H1 (cell line): Measurements from ENCODE around the gene YWHAE. TPM values are rescaled to one million over a fixed set of nuclear protein-coding genes. Genes with fewer than 3 reads are reported as not detected.

Experiments used
- CTCF ChIA-PET: fragments of 300-600 bp; sonication (Branson Sonifier 250); formaldehyde crosslinking; loops from one replicate; lab custom pipeline; 2021; ENCODE audit not compliant: partially characterized antibody; lab: Charles Lee
- POLR2A ChIA-PET: fragments of 300-600 bp; sonication (Branson Sonifier 250); formaldehyde crosslinking; loops from one replicate; lab custom pipeline; 2021; ENCODE audit warnings: inconsistent platforms; ENCODE audit not compliant: partially characterized antibody; lab: Charles Lee
- DNase-seq, 2 experiments: peaks; one replicate each; pipeline versions ENCODE4 v3.0.0 to v3.0.0-alpha.2; 2010 to 2022; ENCODE audit warnings: low spot score in 2 of 2, low read depth in 1 of 2, mixed read lengths in 1 of 2
- FAIRE-seq: peaks from 2 replicates; lab custom pipeline; 2011; peaks lifted over from hg19 to GRCh38; lab: Jason Lieb, UNC
- H2AFZ ChIP-seq: 2 replicates; pipeline ENCODE4 v1.8.1; 2012; ENCODE audit warnings: low read length, inconsistent platforms
- H2AK5ac ChIP-seq: 2 replicates; pipeline ENCODE4 v1.6.1; 2013; ENCODE audit warnings: low read depth, low read length
- H2BK120ac ChIP-seq: replicated peaks from 2 replicates; pipeline ENCODE3; 2013; ENCODE audit warnings: low read depth, low read length, inconsistent platforms
- H2BK12ac ChIP-seq: 2 replicates; pipeline ENCODE4 v1.6.1; 2013; ENCODE audit warnings: low read depth, low read length
- H2BK15ac ChIP-seq: 2 replicates; pipeline ENCODE4 v1.6.1; 2013; ENCODE audit warnings: low read length
- H2BK20ac ChIP-seq: 2 replicates; pipeline ENCODE4 v1.6.1; 2013; ENCODE audit warnings: low read length
- H2BK5ac ChIP-seq: 2 replicates; pipeline ENCODE4 v1.6.1; 2013; ENCODE audit warnings: low read depth, low read length
- H3K14ac ChIP-seq: 2 replicates; pipeline ENCODE4 v1.6.1; 2013; ENCODE audit warnings: inconsistent platforms; ENCODE audit not compliant: insufficient read length
- H3K18ac ChIP-seq: 2 replicates; pipeline ENCODE4 v1.6.1; 2013; ENCODE audit warnings: low read length; ENCODE audit errors: extremely low read depth
- H3K23ac ChIP-seq: 2 replicates; pipeline ENCODE4 v1.6.1; 2013; ENCODE audit warnings: inconsistent platforms; ENCODE audit not compliant: insufficient read length
- H3K23me2 ChIP-seq: 2 replicates; pipeline ENCODE4 v1.6.1; 2013; ENCODE audit warnings: low read depth, low read length
- H3K27ac ChIP-seq: 2 replicates; pipeline ENCODE4 v1.6.1; 2011; ENCODE audit warnings: low read depth, low read length, inconsistent platforms
- H3K27me3 ChIP-seq, 4 experiments: replicated peaks in 1 of 4; 1 replicate in 1 of 4; 2 replicates in 3 of 4; pipeline versions ENCODE4 v1.6.1 to v1.8.1; 2011 to 2013; ENCODE audit warnings: low read length in 3 of 4, mild to moderate bottlenecking in 3 of 4, inconsistent platforms in 2 of 4, mixed read lengths in 2 of 4, moderate library complexity in 1 of 4; ENCODE audit not compliant: control insufficient read depth in 3 of 4, insufficient read depth in 3 of 4; ENCODE audit errors: extremely low read depth in 1 of 4
- H3K36me3 ChIP-seq, 4 experiments: 2 replicates each; pipeline versions ENCODE4 v1.6.1 to v1.8.1; 2011 to 2013; ENCODE audit warnings: mild to moderate bottlenecking in 4 of 4, low read length in 3 of 4, moderate library complexity in 2 of 4, control low read depth in 1 of 4, inconsistent platforms in 1 of 4; ENCODE audit not compliant: insufficient read depth in 4 of 4, control insufficient read depth in 2 of 4
- H3K4ac ChIP-seq: replicated peaks from 2 replicates; pipeline ENCODE3; 2013; ENCODE audit warnings: low read length, low read depth, mixed read lengths, inconsistent platforms; ENCODE audit not compliant: insufficient read length
- H3K4me1 ChIP-seq, 4 experiments: replicated peaks in 1 of 4; 1 replicate in 1 of 4; 2 replicates in 3 of 4; pipeline versions ENCODE4 v1.6.1 to v1.8.1; 2011 to 2013; ENCODE audit warnings: low read length in 3 of 4, inconsistent platforms in 2 of 4, mixed read lengths in 1 of 4; ENCODE audit not compliant: insufficient read depth in 4 of 4, control insufficient read depth in 3 of 4
- H3K4me2 ChIP-seq, 2 experiments: 2 replicates each; pipeline versions ENCODE4 v1.6.1 to v1.8.1; 2011 to 2013; ENCODE audit warnings: low read depth in 2 of 2, low read length in 2 of 2, control low read depth in 1 of 2, inconsistent platforms in 1 of 2, mild to moderate bottlenecking in 1 of 2; ENCODE audit not compliant: insufficient read depth in 1 of 2
- H3K4me3 ChIP-seq, 4 experiments: fragments of 200-600, 300-600 bp in 1 of 4; sonication (generic), shearing (Covaris generic), sonication (Bioruptor Twin) in 1 of 4; 2 replicates each; pipeline versions ENCODE4 v1.5.1 to v1.8.1; 2011 to 2016; ENCODE audit warnings: low read length in 4 of 4, low read depth in 3 of 4, control low read depth in 2 of 4, inconsistent platforms in 2 of 4, mild to moderate bottlenecking in 2 of 4, mixed read lengths in 1 of 4, moderate library complexity in 1 of 4; ENCODE audit not compliant: insufficient read depth in 2 of 4; ENCODE audit errors: extremely low read depth in 1 of 4
- H3K56ac ChIP-seq: replicated peaks from 2 replicates; pipeline ENCODE3; 2013; ENCODE audit warnings: low read depth, mild to moderate bottlenecking, mixed read lengths, low read length, inconsistent platforms; ENCODE audit not compliant: insufficient read length
- H3K79me1 ChIP-seq: 2 replicates; pipeline ENCODE4 v1.6.1; 2013; ENCODE audit warnings: low read depth, low read length, control low read depth
- H3K79me2 ChIP-seq, 2 experiments: 2 replicates each; pipeline versions ENCODE4 v1.6.1 to v1.8.1; 2012 to 2013; ENCODE audit warnings: low read length in 2 of 2, mild to moderate bottlenecking in 2 of 2, inconsistent platforms in 1 of 2; ENCODE audit not compliant: insufficient read depth in 2 of 2, control insufficient read depth in 1 of 2
- H3K9ac ChIP-seq, 4 experiments: replicated peaks in 1 of 4; 1 replicate in 1 of 4; 2 replicates in 3 of 4; pipeline versions ENCODE4 v1.6.1 to v1.8.1; 2011 to 2013; ENCODE audit warnings: low read depth in 3 of 4, low read length in 3 of 4, control low read depth in 2 of 4, mild to moderate bottlenecking in 2 of 4, moderate library complexity in 2 of 4, inconsistent platforms in 1 of 4; ENCODE audit errors: extremely low read depth in 1 of 4
- H3K9me3 ChIP-seq, 2 experiments: 2 replicates each; pipeline versions ENCODE4 v1.6.1 to v1.8.1; 2012 to 2013; ENCODE audit warnings: mild to moderate bottlenecking in 2 of 2, moderate library complexity in 2 of 2, control low read depth in 1 of 2, inconsistent platforms in 1 of 2, low read depth in 1 of 2, low read length in 1 of 2, mixed read lengths in 1 of 2; ENCODE audit not compliant: insufficient read depth in 2 of 2
- H4K20me1 ChIP-seq, 2 experiments: replicated peaks in 1 of 2; 2 replicates each; pipeline versions ENCODE3 to v1.8.1; 2011 to 2013; ENCODE audit warnings: inconsistent platforms in 2 of 2, low read length in 2 of 2, mild to moderate bottlenecking in 1 of 2; ENCODE audit not compliant: insufficient read depth in 2 of 2, control insufficient read depth in 1 of 2
- H4K5ac ChIP-seq: 2 replicates; pipeline ENCODE4 v1.6.1; 2013; ENCODE audit warnings: low read length, low read depth, mixed read lengths, inconsistent platforms; ENCODE audit not compliant: insufficient read length
- H4K8ac ChIP-seq: 2 replicates; pipeline ENCODE4 v1.8.0; 2013; ENCODE audit warnings: mild to moderate bottlenecking, moderate library complexity, low read length, inconsistent platforms; ENCODE audit not compliant: insufficient read depth; ENCODE audit errors: extremely low read depth
- H4K91ac ChIP-seq: replicated peaks from 2 replicates; pipeline ENCODE3; 2013; ENCODE audit warnings: low read length, mixed read lengths, inconsistent platforms; ENCODE audit not compliant: insufficient read length
- CBX8 ChIP-seq: fragments of 300-800, 300-1000 bp; sonication (generic); IDR thresholded peaks from 2 replicates; pipeline ENCODE4 v1.7.1; 2016; ENCODE audit warnings: low read depth, low read length, borderline replicate concordance
- CEBPB ChIP-seq: IDR thresholded peaks from 2 replicates; pipeline ENCODE4 v1.6.1; 2012; ENCODE audit warnings: low read depth, low read length
- CTBP2 ChIP-seq: IDR thresholded peaks from 2 replicates; pipeline ENCODE4 v1.7.0; 2011; ENCODE audit warnings: borderline replicate concordance, mild to moderate bottlenecking, moderate library complexity, mixed read lengths, low read length; ENCODE audit not compliant: insufficient read depth, insufficient read length
- EP300 ChIP-seq, 2 experiments: IDR thresholded peaks; 1 replicate in 1 of 2; 2 replicates in 1 of 2; pipeline ENCODE4 v1.6.1; 2011 to 2012; ENCODE audit warnings: low read depth in 2 of 2, low read length in 2 of 2, mild to moderate bottlenecking in 2 of 2, borderline replicate concordance in 1 of 2, inconsistent platforms in 1 of 2, moderate library complexity in 1 of 2
- HDAC6 ChIP-seq: IDR thresholded peaks from one replicate; pipeline ENCODE4 v1.7.1; 2012; ENCODE audit warnings: low read depth, mild to moderate bottlenecking, inconsistent platforms, low read length, moderate library complexity
- MAFK ChIP-seq: IDR thresholded peaks from 2 replicates; pipeline ENCODE4 v1.6.1; 2012; ENCODE audit warnings: low read depth, mild to moderate bottlenecking, improper control_type of control experiment, low read length
- MAX ChIP-seq: IDR thresholded peaks from 2 replicates; pipeline ENCODE4 v1.6.1; 2012; ENCODE audit warnings: inconsistent platforms
- NANOG ChIP-seq: IDR thresholded peaks from 2 replicates; pipeline ENCODE4 v1.6.1; 2011; ENCODE audit warnings: low read length, low read depth, mild to moderate bottlenecking, inconsistent platforms; ENCODE audit not compliant: insufficient read depth, poor library complexity, severe bottlenecking
- RXRA ChIP-seq: IDR thresholded peaks from 2 replicates; pipeline ENCODE4 v1.6.1; 2011; ENCODE audit warnings: low read depth, mild to moderate bottlenecking, low read length, moderate library complexity; ENCODE audit not compliant: insufficient read depth
- WGBS, 2 experiments: shearing (Covaris generic) in 1 of 2; methylation state at CpG; one replicate each; pipeline versions ENCODE4 v1.1.6 to v1.1.7; 2013 to 2015; ENCODE audit warnings: low lambda C conversion rate in 2 of 2, mixed read lengths in 2 of 2, inconsistent platforms in 1 of 2, low coverage in 1 of 2, missing lambda C conversion rate in 1 of 2; ENCODE audit not compliant: insufficient replicate concordance in 2 of 2, insufficient coverage in 1 of 2, insufficient read length in 1 of 2; ENCODE audit errors: extremely low coverage in 1 of 2, missing lambda C conversion rate in 1 of 2; 5-methylcytosine and 5-hydroxymethylcytosine counted together
- polyA plus RNA-seq, 7 experiments: library from polyadenylated mRNA; depleted of rRNA in 3 of 7; stranded (reverse) in 5 of 7; unstranded in 2 of 7; fragments of >200 nt in 5 of 7; fragments of 200-250 nt in 2 of 7; gene quantifications; 1 replicate in 5 of 7; 2 replicates in 1 of 7; 4 replicates in 1 of 7; pipeline versions ENCODE4 v1.2.1 to v1.2.3, GENCODE V29; 2011 to 2013; ENCODE audit warnings: missing spikeins in 2 of 7, mixed read lengths in 2 of 7
- total RNA-seq: library from RNA; stranded (reverse); fragmentation: NEBNext Ultra II Directional; extraction: Animal tissue kit (Norgen Biotek cat#: 25700); gene quantifications from 2 replicates; pipeline ENCODE4 v1.2.1, GENCODE V29; 2021
- TF ChIP-seq, protein P1 (sequence below): IDR thresholded peaks from 2 replicates; pipeline ENCODE4 v1.6.1; 2012; ENCODE audit warnings: low read length, inconsistent platforms

The YWHAE gene
- total and polyA plus RNA-seq, 2 of the 8 experiments (the other 6 are each of a cell fraction or from before 2014, with no cell fraction given) = 559 to 1,186 TPM

DNA sequence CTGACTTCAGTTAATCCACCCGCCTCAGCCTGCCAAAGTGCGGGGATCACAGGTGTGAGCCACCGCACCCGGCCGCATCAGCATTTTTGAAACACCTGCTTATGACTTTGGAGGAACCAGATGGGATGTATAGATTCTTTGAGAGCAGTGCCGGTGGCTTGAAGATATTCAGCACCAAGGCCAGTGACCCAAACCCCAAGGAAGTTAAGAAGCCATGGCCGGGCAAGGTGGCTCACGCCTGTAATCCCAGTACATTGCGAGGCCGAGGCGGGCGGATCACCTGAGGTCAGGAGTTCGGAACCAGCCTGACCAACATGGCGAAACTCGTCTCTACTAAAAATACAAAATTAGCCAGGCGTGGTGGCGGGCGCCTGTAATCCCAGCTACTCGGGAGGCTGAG is 76.7 kb downstream of the YWHAE start:
- no peak for TF ChIP-seq CBX8
- no peak for TF ChIP-seq HDAC6
- TF ChIP-seq EP300 (IDR thresholded peaks at IDR 0.05; ENCODE audit: borderline replicate concordance in 1 of 2, low read depth in 2 of 2, low read length in 2 of 2) = no peak
- no peak for TF ChIP-seq CTBP2
- TF ChIP-seq RXRA = no peak
- no peak for TF ChIP-seq MAX
- no peak for TF ChIP-seq NANOG
- TF ChIP-seq, protein P1, sequence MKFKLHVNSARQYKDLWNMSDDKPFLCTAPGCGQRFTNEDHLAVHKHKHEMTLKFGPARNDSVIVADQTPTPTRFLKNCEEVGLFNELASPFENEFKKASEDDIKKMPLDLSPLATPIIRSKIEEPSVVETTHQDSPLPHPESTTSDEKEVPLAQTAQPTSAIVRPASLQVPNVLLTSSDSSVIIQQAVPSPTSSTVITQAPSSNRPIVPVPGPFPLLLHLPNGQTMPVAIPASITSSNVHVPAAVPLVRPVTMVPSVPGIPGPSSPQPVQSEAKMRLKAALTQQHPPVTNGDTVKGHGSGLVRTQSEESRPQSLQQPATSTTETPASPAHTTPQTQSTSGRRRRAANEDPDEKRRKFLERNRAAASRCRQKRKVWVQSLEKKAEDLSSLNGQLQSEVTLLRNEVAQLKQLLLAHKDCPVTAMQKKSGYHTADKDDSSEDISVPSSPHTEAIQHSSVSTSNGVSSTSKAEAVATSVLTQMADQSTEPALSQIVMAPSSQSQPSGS = no peak
- TF ChIP-seq CEBPB = no peak
- TF ChIP-seq MAFK = no peak
- 88% methylated on average over 19 of the region's 19 CpGs; no CpG with 5 or more reads in 1 of the 2 experiments for WGBS, 2 experiments
- Histone ChIP-seq H3K56ac (no peak overlapping the region), H2BK5ac (no peak overlapping the region), H4K20me1 (no peaks in the 10 kb centered on the region), H3K27me3 (no peaks in the 10 kb centered on the region), H3K9me3 (no peaks in the 10 kb centered on the region), H3K79me2 (no peaks in the 10 kb centered on the region), H4K8ac (no peak overlapping the region), H3K9ac (no peak overlapping the region), H3K23me2 (no peaks in the 10 kb centered on the region), H4K5ac (no peak overlapping the region), H3K4me1 (no peaks in the 10 kb centered on the region), H3K4me3 (no peak overlapping the region), H3K4ac (no peak overlapping the region), H2BK120ac (no peak overlapping the region), H2BK12ac (no peak overlapping the region), H3K4me2 (no peak overlapping the region), H2AFZ (no peak overlapping the region), H3K14ac (no peak overlapping the region), H2BK15ac (no peak overlapping the region), H3K18ac (no peak overlapping the region), H3K27ac (no peak overlapping the region), H4K91ac (no peak overlapping the region), H3K36me3 (no peaks in the 10 kb centered on the region), H2AK5ac (no peak overlapping the region), H3K23ac (no peak overlapping the region), H2BK20ac (no peak overlapping the region), H3K79me1 (no peaks in the 10 kb centered on the region)
- POLR2A ChIA-PET = no interaction called here
- CTCF ChIA-PET = interaction anchor here (3.7 kb wide), 1 partner anchor 10 kb away, joined by 32 read pairs; no protein-coding TSS in a partner anchor
- FAIRE-seq (no peak), DNase-seq (no peak)
